Measurements from ENCODE around the gene DDX17. TPM values are rescaled to one million over a fixed set of nuclear protein-coding genes. Genes with fewer than 3 reads are reported as not detected.
"Not testable (repeated sequence)": the region's sequence is repeated elsewhere in the genome, so short reads cannot be mapped to it uniquely, and the experiment has no call there.

Gene DDX17
- total and polyA plus RNA-seq, 10 of the 15 experiments (the other 5 are each of a cell fraction or from before 2014, with no cell fraction given), result 25.2 to 778 (median 266) TPM

GRCh38 chr22:38470179-38470578, 35.9 kb downstream of the DDX17 start:
- H3K4me2 ChIP-seq (ENCODE audit: control insufficient read depth, insufficient read depth); CTCF ChIA-PET; POLR2A ChIA-PET; FAIRE-seq; in situ Hi-C loops (cut with MboI); ATAC-seq; H3K27ac ChIP-seq (ENCODE audit: control insufficient read depth, insufficient read depth); H3K9me3 ChIP-seq (replicated peaks; ENCODE audit: control insufficient read depth, insufficient read depth, low read length); H3K79me2 ChIP-seq (ENCODE audit: control insufficient read depth, insufficient read depth, low read length); intact Hi-C loops (cut with micrococcal nuclease; ENCODE audit: unreplicated experiment); BruUV-seq (replicated peaks); SMC1A ChIA-PET (ENCODE audit: uncharacterized antibody, unreplicated experiment); DNase-seq (ENCODE audit: low read depth, low spot score); H3K4me3 ChIP-seq; H3K27me3 ChIP-seq (replicated peaks in 1 of 2; ENCODE audit: control insufficient read depth in 2 of 2, insufficient read depth in 2 of 2, low read length in 1 of 2); RAD21 ChIA-PET (ENCODE audit: unreplicated experiment); H2AFZ ChIP-seq (ENCODE audit: control insufficient read depth, low read depth, low read length); H3K9ac ChIP-seq (ENCODE audit: control insufficient read depth, insufficient read depth, low read length); H3K36me3 ChIP-seq (ENCODE audit: control insufficient read depth in 2 of 2, insufficient read depth in 2 of 2, low read length in 1 of 2); H3K4me1 ChIP-seq (ENCODE audit: control insufficient read depth, insufficient read depth, low read length); H4K20me1 ChIP-seq (ENCODE audit: control insufficient read depth, insufficient read depth): not testable (repeated sequence)
- WGBS (ENCODE audit: insufficient coverage, insufficient replicate concordance, low lambda C conversion rate, missing lambda C conversion rate), result 83% methylated on average over 10 of the region's 10 CpGs

- Histone ChIP-seq H3K79me2 (ENCODE audit: control insufficient read depth, insufficient read depth, low read length) (no peaks in the 10 kb centered on the region), H3K4me1 (ENCODE audit: control insufficient read depth, insufficient read depth, low read length) (no peaks in the 10 kb centered on the region), H3K9ac (ENCODE audit: control insufficient read depth, insufficient read depth, low read length) (no peak overlapping the region), H3K4me3 (no peak overlapping the region), H3K4me2 (ENCODE audit: control insufficient read depth, insufficient read depth) (no peak overlapping the region), H2AFZ (ENCODE audit: control insufficient read depth, low read depth, low read length) (no peak overlapping the region), H3K36me3 (ENCODE audit: control insufficient read depth in 2 of 2, insufficient read depth in 2 of 2, low read length in 1 of 2) (no peaks in the 10 kb centered on the region), H3K27me3 (replicated peaks in 1 of 2; ENCODE audit: control insufficient read depth in 2 of 2, insufficient read depth in 2 of 2, low read length in 1 of 2) (peaks cover 0 to 5% of the 10 kb centered on the region in 2 experiments; a peak in 3 of 4 replicates), H3K9me3 (replicated peaks; ENCODE audit: control insufficient read depth, insufficient read depth, low read length) (no peaks in the 10 kb centered on the region), H3K27ac (ENCODE audit: control insufficient read depth, insufficient read depth) (no peak overlapping the region), H4K20me1 (ENCODE audit: control insufficient read depth, insufficient read depth) (no peaks in the 10 kb centered on the region)
- FAIRE-seq (no peak), ATAC-seq (no peak), DNase-seq (ENCODE audit: low read depth, low spot score) (no peak)
- in situ Hi-C loops (cut with MboI) (no loop called here), intact Hi-C loops (cut with micrococcal nuclease; ENCODE audit: unreplicated experiment) (no loop called here)
- POLR2A ChIA-PET, result no interaction called here
- SMC1A ChIA-PET (ENCODE audit: uncharacterized antibody, unreplicated experiment), result no interaction called here
- RAD21 ChIA-PET (ENCODE audit: unreplicated experiment), result no interaction called here
- WGBS (ENCODE audit: insufficient coverage, insufficient replicate concordance, low lambda C conversion rate, missing lambda C conversion rate), result 71% methylated on average over 6 of the region's 6 CpGs
- CTCF ChIA-PET, result no interaction called here
- no TSS peak for BruUV-seq (replicated peaks)
- no peak for TF ChIP-seq MEF2A (IDR thresholded peaks at IDR 0.05; ENCODE audit: insufficient read depth, low read depth, low read length)
- no peak for TF ChIP-seq NRF1 (conservative IDR thresholded peaks at IDR 0.05; ENCODE audit: low read depth, low read length)
- no peak for TF ChIP-seq BACH1 (IDR thresholded peaks at IDR 0.05; ENCODE audit: borderline replicate concordance)
- no peak for TF ChIP-seq ZBED1 (IDR thresholded peaks at IDR 0.05; ENCODE audit: borderline replicate concordance)
- no peak for TF ChIP-seq USF1 (IDR thresholded peaks at IDR 0.05; ENCODE audit: borderline replicate concordance, extremely low read length, insufficient read depth, low read depth, low read length)
- TF ChIP-seq, protein P1, sequence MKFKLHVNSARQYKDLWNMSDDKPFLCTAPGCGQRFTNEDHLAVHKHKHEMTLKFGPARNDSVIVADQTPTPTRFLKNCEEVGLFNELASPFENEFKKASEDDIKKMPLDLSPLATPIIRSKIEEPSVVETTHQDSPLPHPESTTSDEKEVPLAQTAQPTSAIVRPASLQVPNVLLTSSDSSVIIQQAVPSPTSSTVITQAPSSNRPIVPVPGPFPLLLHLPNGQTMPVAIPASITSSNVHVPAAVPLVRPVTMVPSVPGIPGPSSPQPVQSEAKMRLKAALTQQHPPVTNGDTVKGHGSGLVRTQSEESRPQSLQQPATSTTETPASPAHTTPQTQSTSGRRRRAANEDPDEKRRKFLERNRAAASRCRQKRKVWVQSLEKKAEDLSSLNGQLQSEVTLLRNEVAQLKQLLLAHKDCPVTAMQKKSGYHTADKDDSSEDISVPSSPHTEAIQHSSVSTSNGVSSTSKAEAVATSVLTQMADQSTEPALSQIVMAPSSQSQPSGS (IDR thresholded peaks at IDR 0.05; ENCODE audit: low read length), result no peak
- TF ChIP-seq, protein P2, sequence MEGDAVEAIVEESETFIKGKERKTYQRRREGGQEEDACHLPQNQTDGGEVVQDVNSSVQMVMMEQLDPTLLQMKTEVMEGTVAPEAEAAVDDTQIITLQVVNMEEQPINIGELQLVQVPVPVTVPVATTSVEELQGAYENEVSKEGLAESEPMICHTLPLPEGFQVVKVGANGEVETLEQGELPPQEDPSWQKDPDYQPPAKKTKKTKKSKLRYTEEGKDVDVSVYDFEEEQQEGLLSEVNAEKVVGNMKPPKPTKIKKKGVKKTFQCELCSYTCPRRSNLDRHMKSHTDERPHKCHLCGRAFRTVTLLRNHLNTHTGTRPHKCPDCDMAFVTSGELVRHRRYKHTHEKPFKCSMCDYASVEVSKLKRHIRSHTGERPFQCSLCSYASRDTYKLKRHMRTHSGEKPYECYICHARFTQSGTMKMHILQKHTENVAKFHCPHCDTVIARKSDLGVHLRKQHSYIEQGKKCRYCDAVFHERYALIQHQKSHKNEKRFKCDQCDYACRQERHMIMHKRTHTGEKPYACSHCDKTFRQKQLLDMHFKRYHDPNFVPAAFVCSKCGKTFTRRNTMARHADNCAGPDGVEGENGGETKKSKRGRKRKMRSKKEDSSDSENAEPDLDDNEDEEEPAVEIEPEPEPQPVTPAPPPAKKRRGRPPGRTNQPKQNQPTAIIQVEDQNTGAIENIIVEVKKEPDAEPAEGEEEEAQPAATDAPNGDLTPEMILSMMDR (IDR thresholded peaks at IDR 0.05 in 2 of 3, conservative IDR thresholded peaks at IDR 0.05 in 1 of 3; ENCODE audit: control insufficient read depth in 2 of 3, extremely low read depth in 1 of 3, insufficient read depth in 1 of 3, low read depth in 3 of 3, low read length in 3 of 3), result no peak
- TF ChIP-seq JUND (IDR thresholded peaks at IDR 0.05; ENCODE audit: low read depth, low read length), result no peak
- no peak for TF ChIP-seq NR2C1 (IDR thresholded peaks at IDR 0.05)
- TF ChIP-seq CEBPB (IDR thresholded peaks at IDR 0.05; ENCODE audit: borderline replicate concordance in 1 of 2, low read depth in 2 of 2, low read length in 2 of 2), result no peak
- TF ChIP-seq MEF2B (IDR thresholded peaks at IDR 0.05; ENCODE audit: partially characterized antibody, poor library complexity, severe bottlenecking), result no peak
These were observed 36.8 kb downstream of the DDX17 start for GRCh38 chr22:38469306-38469781.
